Measurements from ENCODE around the gene MIOX. TPM values are rescaled to one million over a fixed set of nuclear protein-coding genes. Genes with fewer than 3 reads are reported as not detected.

MIOX gene
- total RNA-seq, 1 experiment from 2014 or later, result 1.4 TPM

DNA sequence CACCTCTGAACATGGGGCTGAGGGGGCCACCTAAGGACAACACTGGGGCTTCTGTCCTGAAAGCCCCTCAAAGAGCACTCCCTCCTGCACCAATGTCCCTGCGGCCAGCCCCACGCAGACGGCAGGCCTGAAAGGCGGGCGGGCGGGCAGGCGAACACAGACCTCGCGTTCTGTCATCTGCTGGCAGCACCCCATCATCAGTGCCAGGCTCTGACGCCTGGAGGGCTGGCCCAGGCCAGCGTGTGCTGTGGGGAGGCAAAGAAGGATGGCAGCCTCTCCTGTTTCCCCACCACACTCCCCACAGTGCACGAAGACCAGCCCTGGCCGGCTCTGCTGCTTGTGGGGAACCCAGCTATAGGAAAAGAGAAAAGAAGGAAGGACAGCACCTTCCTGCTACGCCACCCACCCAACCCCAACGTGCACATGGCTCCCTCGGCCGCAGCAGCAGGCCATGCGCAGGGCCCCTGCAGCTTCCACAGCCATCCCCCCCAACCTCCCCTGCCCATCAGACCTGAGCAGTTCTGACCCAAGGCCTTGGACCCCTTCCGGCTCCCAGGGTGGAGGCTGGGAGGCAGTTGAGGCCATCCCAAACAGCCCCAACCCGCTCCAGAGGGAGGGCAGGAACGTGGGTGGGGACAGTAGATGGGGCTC lies 15.3 kb upstream of the MIOX start:
- Histone ChIP-seq H2BK15ac (ENCODE audit: low read depth, low read length) (no peak overlapping the region), H2BK20ac (ENCODE audit: low read depth, low read length, poor library complexity, severe bottlenecking) (no peak overlapping the region), H3K18ac (ENCODE audit: insufficient read length, low read depth, low read length) (no peak overlapping the region), H3K14ac (ENCODE audit: insufficient read depth, low read length) (no peak overlapping the region), H3K9me3 (ENCODE audit: control insufficient read depth, low read depth, low read length) (no peaks in the 10 kb centered on the region), H3K23ac (ENCODE audit: insufficient read length, low read depth, low read length) (no peak overlapping the region), H4K91ac (ENCODE audit: insufficient read length, low read depth, low read length) (no peak overlapping the region), H3K4me1 (ENCODE audit: insufficient read depth, low read length) (no peaks in the 10 kb centered on the region; the same call in 1 of the 2 replicates), H3K27me3 (ENCODE audit: insufficient read depth, low read length) (no peaks in the 10 kb centered on the region), H4K20me1 (ENCODE audit: control insufficient read depth, insufficient read depth, insufficient read length) (peaks cover 4% of the 10 kb centered on the region), H2BK120ac (ENCODE audit: low read depth, low read length, poor library complexity, severe bottlenecking) (no peak overlapping the region), H3T11ph (ENCODE audit: low read length) (no peak overlapping the region), H2BK12ac (ENCODE audit: insufficient read length, low read depth, low read length) (no peak overlapping the region), H2AFZ (ENCODE audit: low read length) (no peak overlapping the region), H3K79me2 (ENCODE audit: insufficient read depth, low read length) (peaks cover 16% of the 10 kb centered on the region; the same call in 1 of the 2 replicates), H3K23me2 (ENCODE audit: insufficient read length, low read depth, low read length, poor library complexity, severe bottlenecking) (peaks cover 11% of the 10 kb centered on the region), H3K4ac (ENCODE audit: low read depth, low read length) (no peak overlapping the region), H4K5ac (ENCODE audit: insufficient read length, low read depth, low read length) (no peak overlapping the region), H3K4me2 (ENCODE audit: insufficient read depth, insufficient read length, low read length) (no peak overlapping the region), H4K8ac (replicated peaks; ENCODE audit: insufficient read length, low read depth, low read length) (no peak overlapping the region), H3K79me1 (ENCODE audit: insufficient read depth, low read depth, low read length, poor library complexity, severe bottlenecking) (peaks cover 19% of the 10 kb centered on the region), H3K27ac (ENCODE audit: insufficient read length, low read depth, low read length) (no peak overlapping the region), H2AK5ac (ENCODE audit: insufficient read length, low read length) (no peak overlapping the region), H2BK5ac (ENCODE audit: insufficient read length, low read length) (no peak overlapping the region), H3K9ac (ENCODE audit: extremely low read depth, insufficient read length, low read length) (no peak overlapping the region), H3K56ac (ENCODE audit: insufficient read length, low read depth, low read length) (no peak overlapping the region)
- Mint-ChIP-seq H3K4me1 (peaks cover 30 to 32% of the 10 kb centered on the region in 2 experiments), H3K9me3 (no peaks in the 10 kb centered on the region), H3K36me3 (ENCODE audit: insufficient read depth in 1 of 3, low read depth in 3 of 3) (peaks cover 9 to 19% (median 10%) of the 10 kb centered on the region in 3 experiments), H3K27ac (no peak overlapping the region), H3K27me3 (ENCODE audit: low read depth) (peaks cover 3% of the 10 kb centered on the region; the same call in 1 of the 2 replicates), H3K4me3 (no peak overlapping the region)
- WGBS (ENCODE audit: extremely low coverage, insufficient read length, low lambda C conversion rate), result no CpG with 5 or more reads among the region's 21 CpGs
- DNase-seq, result no peak
- no peak for TF ChIP-seq CTCF (conservative IDR thresholded peaks at IDR 0.05)

All from H9 (cell line).